Large intestine (tissue), 3 donors: ENCODE measurements around the gene HIGD2A. TPM values are rescaled to one million over a fixed set of nuclear protein-coding genes. Genes with fewer than 3 reads are reported as not detected.

Source experiments
- DNase-seq, 2 donors: peaks; one replicate each; pipeline versions ENCODE4 v3.0.0 to v3.0.0-alpha.2; 2013
- H3K27ac ChIP-seq: one replicate; pipeline ENCODE4 v1.5.1; 2013; ENCODE audit warnings: low read length
- H3K27me3 ChIP-seq: 2 replicates; pipeline ENCODE4 v1.6.1; 2013; ENCODE audit warnings: low read length; ENCODE audit not compliant: control insufficient read depth, insufficient read depth
- H3K36me3 ChIP-seq: 2 replicates; pipeline ENCODE4 v1.6.1; 2013; ENCODE audit warnings: low read length; ENCODE audit not compliant: control insufficient read depth, insufficient read depth
- H3K4me1 ChIP-seq: one replicate; pipeline ENCODE4 v1.6.1; 2013; ENCODE audit warnings: low read length; ENCODE audit not compliant: control insufficient read depth, insufficient read depth
- H3K4me3 ChIP-seq: one replicate; pipeline ENCODE4 v1.5.1; 2013; ENCODE audit warnings: low read length
- H3K9me3 ChIP-seq: one replicate; pipeline ENCODE4 v1.6.1; 2013; ENCODE audit warnings: mild to moderate bottlenecking, low read depth, low read length, moderate library complexity; ENCODE audit not compliant: control insufficient read depth
- WGBS: methylation state at CpG from one replicate; pipeline ENCODE4 v1.1.5; 2013; ENCODE audit warnings: low lambda C conversion rate; ENCODE audit not compliant: insufficient coverage; 5-methylcytosine and 5-hydroxymethylcytosine counted together
- polyA plus RNA-seq: library from polyadenylated mRNA; unstranded; fragments of 120-200 nt; gene quantifications from one replicate; pipeline ENCODE4 v1.2.1, GENCODE V29; 2013

HIGD2A gene
- polyA plus RNA-seq, 1 donor, result 133 TPM

DNA sequence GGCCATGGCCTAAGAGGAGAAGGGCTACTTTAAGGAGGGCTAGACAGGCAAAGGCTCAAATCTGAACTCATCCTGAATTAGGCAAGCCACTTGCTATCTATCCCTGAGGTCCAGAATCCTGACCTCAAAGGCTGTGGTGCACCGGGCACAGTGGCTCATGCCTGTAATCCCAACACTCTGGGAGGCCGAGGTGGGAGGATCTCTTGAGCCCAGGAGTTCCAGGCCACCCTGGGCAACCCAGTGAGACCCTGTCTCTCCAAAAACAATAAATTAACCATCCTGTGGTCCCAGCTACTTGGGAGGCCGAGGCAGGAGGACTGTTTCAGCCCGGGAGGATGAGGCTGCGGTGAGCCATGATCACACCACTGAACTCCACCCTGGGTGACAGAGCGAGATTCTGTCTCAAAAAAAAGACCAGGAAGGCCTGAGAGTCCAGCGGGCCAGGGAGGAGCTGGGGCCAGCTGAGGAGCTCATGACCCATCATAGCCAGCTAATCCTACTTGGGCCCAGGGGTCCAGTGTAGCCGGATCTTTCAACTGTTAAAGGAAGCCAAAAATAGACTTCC lies 4.1 kb upstream of the HIGD2A start:
- Histone ChIP-seq H3K4me1 (peaks cover 1% of the 10 kb centered on the region), H3K27me3 (no peaks in the 10 kb centered on the region), H3K27ac (no peak overlapping the region), H3K36me3 (peaks cover 53% of the 10 kb centered on the region), H3K9me3 (no peaks in the 10 kb centered on the region), H3K4me3 (no peak overlapping the region)
- WGBS, result no CpG with 5 or more reads among the region's 8 CpGs
- no peak for DNase-seq

DNA sequence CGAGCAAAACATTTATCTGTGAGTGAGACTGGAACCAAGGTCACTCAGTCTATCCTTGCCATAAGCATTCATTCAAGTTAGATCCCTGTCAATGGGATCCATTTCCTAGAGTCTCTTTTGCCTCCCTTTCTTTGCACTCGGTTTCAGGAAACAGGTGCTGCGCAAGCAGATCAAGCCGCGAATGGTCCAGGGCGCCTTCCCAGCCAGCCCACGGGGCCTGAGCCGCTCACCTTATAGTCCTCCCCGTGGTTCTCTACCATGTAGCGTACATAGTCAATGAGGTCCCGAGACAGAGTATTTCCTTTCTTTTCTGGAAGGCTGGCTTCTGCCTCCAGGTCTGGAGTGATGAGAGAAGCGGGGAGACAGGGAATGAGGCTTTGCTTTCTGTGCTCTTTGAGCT lies 3.6 kb upstream of the HIGD2A start:
- Histone ChIP-seq H3K27ac (no peak overlapping the region), H3K4me3 (no peak overlapping the region), H3K36me3 (peaks cover 53% of the 10 kb centered on the region), H3K9me3 (no peaks in the 10 kb centered on the region), H3K4me1 (peaks cover 5% of the 10 kb centered on the region), H3K27me3 (no peaks in the 10 kb centered on the region)
- WGBS, result no CpG with 5 or more reads among the region's 12 CpGs
- DNase-seq, result no peak

DNA sequence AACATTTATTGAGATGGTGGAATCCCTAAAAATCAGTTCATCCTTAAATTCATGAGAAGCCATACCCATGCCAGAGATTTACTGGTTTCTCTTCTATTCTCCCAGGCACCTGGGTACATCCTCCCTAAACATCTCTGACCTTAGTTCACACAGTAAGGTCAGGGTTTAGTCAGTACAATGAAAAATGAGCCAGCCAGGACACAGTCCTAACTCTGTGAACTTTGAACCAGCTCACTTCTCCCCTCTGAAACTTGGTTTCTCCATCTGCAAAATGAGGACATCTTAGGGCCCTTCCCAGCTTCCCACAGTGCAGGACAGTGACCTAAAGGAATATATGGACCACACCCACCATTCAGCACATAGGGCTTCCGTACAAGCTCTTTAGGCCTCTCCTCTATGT lies 2.1 kb upstream of the HIGD2A start:
- Histone ChIP-seq H3K27ac (no peak overlapping the region), H3K27me3 (no peaks in the 10 kb centered on the region), H3K4me1 (peaks cover 5% of the 10 kb centered on the region), H3K36me3 (peaks cover 59% of the 10 kb centered on the region), H3K9me3 (no peaks in the 10 kb centered on the region), H3K4me3 (no peak overlapping the region)
- no CpG with 5 or more reads among the region's 1 CpG for WGBS
- no peak for DNase-seq

DNA sequence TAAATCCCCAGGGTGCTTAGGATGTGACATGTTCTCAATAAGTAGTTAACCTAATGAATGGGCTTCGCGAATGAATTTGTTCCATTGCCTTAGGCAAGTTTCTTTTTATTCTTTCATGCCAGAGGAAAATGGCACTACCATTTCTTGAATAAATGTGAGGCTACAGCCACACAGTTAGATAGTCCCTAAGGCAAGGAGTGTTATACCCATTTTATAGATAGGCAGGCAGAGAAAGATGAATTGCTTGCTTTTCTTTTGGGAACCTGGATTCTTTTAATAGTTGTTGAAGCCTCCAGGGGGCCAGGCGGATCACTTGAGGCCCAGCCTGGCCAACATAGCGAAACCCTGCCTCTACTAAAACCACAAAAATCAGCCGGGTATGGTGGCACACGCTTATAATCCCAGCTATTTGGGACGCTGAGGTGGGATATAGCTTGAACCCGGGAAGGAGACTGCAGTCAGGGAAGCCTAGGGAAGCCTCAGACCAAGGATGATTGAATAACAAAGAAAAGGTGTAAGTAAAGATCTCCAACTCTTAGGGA lies 1.1 kb upstream of the HIGD2A start:
- DNase-seq, result no peak
- peaks cover 5% of the 10 kb centered on the region for H3K4me1 ChIP-seq
- peak overlapping the region; percentile 61 for H3K4me3 ChIP-seq
- peaks cover 59% of the 10 kb centered on the region for H3K36me3 ChIP-seq
- no peaks in the 10 kb centered on the region for H3K9me3 ChIP-seq
- 0% methylated on average over 4 of the region's 8 CpGs for WGBS
- H3K27me3 ChIP-seq, result no peaks in the 10 kb centered on the region
- no peak overlapping the region for H3K27ac ChIP-seq

DNA sequence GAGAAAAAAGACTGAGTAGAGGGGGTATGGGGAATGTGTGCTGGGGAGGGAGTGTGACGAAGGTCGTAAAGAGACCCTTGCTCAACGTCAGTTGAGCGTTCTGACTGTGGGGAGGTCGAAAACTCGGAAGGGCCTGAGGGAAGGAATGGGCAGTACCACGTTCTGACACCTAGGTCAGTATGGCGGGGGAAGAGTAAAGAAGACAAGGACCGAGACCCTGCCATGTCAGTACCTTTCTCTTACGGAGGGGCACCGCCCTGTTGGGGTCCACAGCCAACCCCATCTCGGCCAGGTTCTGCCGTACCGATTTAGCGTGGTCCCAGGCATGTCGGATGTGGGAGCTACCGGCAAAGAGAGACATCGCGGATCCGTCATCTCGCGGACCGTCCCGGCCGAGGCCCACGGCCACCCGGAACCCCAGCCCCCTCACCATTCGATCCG lies 528 bp upstream of the HIGD2A start:
- peak overlapping the region; percentile 95 for H3K27ac ChIP-seq
- WGBS, result 0% methylated on average over 2 of the region's 29 CpGs

DNA sequence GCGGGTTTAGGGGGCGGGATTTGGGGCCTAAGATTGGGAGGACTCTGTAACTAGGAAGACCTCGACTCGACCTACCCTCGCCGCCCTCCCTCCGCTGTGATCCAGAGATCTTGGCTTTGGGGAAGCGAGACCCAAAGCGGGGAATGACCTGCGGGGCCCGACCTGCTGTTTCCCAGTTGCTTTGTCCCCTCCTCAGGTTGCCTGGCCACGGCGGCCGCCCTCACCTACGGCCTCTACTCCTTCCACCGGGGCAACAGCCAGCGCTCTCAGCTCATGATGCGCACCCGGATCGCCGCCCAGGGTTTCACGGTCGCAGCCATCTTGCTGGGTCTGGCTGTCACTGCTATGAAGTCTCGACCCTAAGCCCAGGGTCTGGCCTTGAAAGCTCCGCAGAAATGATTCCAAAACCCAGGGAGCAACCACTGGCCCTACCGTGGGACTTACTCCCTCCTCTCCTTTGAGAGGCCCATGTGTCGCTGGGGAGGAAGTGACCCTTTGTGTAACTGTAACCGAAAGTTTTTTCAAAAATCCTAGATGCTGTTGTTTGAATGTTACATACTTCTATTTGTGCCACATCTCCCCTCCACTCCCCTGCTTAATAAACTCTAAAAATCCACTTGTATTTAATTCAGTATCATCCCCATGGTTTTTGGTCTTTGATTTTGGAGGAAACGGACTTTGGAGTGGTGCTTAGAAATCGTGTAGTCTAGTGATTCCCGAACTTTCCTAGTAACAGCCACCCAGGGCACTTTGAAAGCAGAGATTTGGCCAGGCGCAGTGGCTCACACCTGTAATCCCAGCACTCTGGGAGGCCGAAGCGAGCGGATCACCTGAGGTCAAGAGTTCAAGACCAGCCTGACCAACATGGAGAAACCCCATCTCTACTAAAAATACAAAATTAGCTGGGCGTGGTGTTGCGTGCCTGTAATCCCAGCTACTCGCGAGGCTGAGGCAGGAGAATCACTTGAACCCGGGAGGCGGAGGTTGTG lies 878 bp downstream of the HIGD2A start:
- peaks cover 57% of the 10 kb centered on the region for H3K36me3 ChIP-seq
- peak overlapping the region; percentile 61 for H3K4me3 ChIP-seq
- H3K9me3 ChIP-seq, result no peaks in the 10 kb centered on the region
- WGBS, result 20% methylated on average over 1 of the region's 41 CpGs
- DNase-seq, result no peak
- H3K4me1 ChIP-seq, result peaks cover 5% of the 10 kb centered on the region
- H3K27ac ChIP-seq, result peak overlapping the region; percentile 95
- no peaks in the 10 kb centered on the region for H3K27me3 ChIP-seq

More for the DNA sequence above, 528 bp upstream of the HIGD2A start:
- H3K4me3 ChIP-seq, result peak overlapping the region; percentile 61
- H3K27me3 ChIP-seq, result no peaks in the 10 kb centered on the region
- DNase-seq, result no peak
- no peaks in the 10 kb centered on the region for H3K9me3 ChIP-seq
- peaks cover 59% of the 10 kb centered on the region for H3K36me3 ChIP-seq
- H3K4me1 ChIP-seq, result peaks cover 5% of the 10 kb centered on the region

DNA sequence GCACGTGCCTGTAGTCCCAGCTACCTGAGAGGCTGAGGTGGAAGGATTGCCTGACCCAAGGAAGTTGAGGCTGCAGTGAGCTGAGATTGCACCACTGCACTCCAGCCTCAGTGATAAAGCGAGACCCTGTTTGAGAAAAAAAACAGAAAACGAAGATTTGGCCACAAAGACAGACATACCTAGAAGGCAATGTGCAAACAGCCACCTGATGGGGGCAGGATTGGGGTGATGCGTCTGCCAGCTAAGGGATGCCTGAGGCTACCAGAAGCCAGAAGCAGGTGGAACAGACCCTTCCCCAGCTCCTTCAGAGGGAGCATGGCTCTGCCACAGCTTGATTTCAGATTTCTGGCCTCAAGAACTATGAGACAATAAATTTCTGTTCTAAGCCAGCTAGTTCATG lies 2.9 kb downstream of the HIGD2A start:
- no peak for DNase-seq
- Histone ChIP-seq H3K36me3 (peaks cover 57% of the 10 kb centered on the region), H3K27ac (no peak overlapping the region), H3K4me3 (no peak overlapping the region), H3K9me3 (no peaks in the 10 kb centered on the region), H3K4me1 (peaks cover 5% of the 10 kb centered on the region), H3K27me3 (no peaks in the 10 kb centered on the region)
- WGBS, result no CpG with 5 or more reads among the region's 4 CpGs

DNA sequence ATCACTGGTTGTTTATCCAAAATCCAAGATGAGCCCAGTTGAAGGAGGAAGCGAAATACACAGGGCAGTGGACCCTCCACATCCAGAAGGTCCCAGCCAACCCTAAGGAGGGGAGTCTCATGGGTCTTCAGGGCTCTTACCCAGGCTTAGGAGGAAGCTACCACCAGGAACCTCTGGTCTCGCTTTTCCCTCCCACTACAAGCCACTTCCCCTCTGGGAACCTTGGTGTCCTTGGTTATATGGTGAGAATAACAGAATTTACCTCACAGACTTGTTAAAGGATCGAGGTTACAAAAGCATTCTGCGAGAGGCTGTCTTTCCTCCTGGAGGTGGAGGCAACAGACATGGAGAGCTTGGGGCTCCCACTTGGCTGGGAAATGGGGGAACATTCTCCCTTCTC lies 3.4 kb downstream of the HIGD2A start:
- no peak overlapping the region for H3K27ac ChIP-seq

DNA sequence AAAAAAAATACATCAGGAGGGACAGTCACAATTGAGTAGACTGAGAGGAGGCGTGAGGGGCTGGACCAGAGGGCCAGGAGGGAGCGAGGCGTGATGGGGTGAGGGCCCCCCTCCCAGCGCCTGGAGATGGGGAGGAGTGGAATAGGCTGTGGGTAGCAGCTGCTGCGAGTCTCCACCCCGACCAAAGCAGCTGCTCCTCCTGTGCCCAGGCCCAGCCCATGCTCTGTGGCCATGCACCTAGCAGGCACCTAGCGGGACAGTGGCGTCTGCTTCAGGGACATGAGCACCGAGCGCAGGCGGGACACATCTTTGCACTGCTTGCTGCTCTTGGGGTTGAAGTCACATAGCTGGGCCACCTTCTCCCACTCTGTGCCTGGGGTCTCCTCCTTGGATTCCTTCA lies 4.0 kb downstream of the HIGD2A start:
- DNase-seq, result no peak
- peaks cover 62% of the 10 kb centered on the region for H3K36me3 ChIP-seq
- peaks cover 5% of the 10 kb centered on the region for H3K4me1 ChIP-seq
- WGBS, result no CpG with 5 or more reads among the region's 11 CpGs
- no peak overlapping the region for H3K27ac ChIP-seq
- H3K27me3 ChIP-seq, result no peaks in the 10 kb centered on the region
- no peaks in the 10 kb centered on the region for H3K9me3 ChIP-seq
- H3K4me3 ChIP-seq, result no peak overlapping the region

More for the DNA sequence above, 3.4 kb downstream of the HIGD2A start:
- Histone ChIP-seq H3K4me1 (peaks cover 5% of the 10 kb centered on the region), H3K4me3 (no peak overlapping the region), H3K9me3 (no peaks in the 10 kb centered on the region), H3K27me3 (no peaks in the 10 kb centered on the region), H3K36me3 (peaks cover 58% of the 10 kb centered on the region)
- DNase-seq, result no peak
- no CpG with 5 or more reads among the region's 4 CpGs for WGBS

DNA sequence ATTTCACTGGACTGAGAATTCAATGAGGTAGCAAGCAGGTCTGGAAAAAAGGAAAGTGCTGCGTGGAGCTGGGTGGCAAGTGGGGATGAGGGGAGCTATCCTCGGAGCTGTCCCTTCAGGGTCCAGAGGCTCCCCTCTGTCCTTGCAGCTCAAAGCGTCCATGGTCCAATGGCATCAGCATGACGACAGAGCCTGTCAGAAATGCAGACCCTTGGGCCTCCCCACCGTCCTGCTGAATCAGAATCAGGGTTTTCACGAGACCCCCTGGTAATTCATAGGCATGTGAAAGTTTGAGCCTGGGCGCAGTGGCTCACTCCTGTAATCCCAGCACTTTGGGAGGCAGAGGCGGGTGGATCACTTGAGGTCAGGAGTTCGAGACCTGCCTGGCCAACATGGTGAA lies 5.5 kb downstream of the HIGD2A start:
- H3K36me3 ChIP-seq, result peaks cover 71% of the 10 kb centered on the region
- no peaks in the 10 kb centered on the region for H3K9me3 ChIP-seq
- no peak for DNase-seq
- H3K27ac ChIP-seq, result no peak overlapping the region
- WGBS, result no CpG with 5 or more reads among the region's 9 CpGs
- no peaks in the 10 kb centered on the region for H3K27me3 ChIP-seq
- H3K4me3 ChIP-seq, result no peak overlapping the region
- H3K4me1 ChIP-seq, result peaks cover 5% of the 10 kb centered on the region
